HepG2 (cell line): ENCODE data around the gene SIGMAR1. TPM values are rescaled to one million over a fixed set of nuclear protein-coding genes. Genes with fewer than 3 reads are reported as not detected.

ENCODE experiments used
- AFF4 ChIP-seq: sonication (generic); formaldehyde crosslinking; IDR thresholded peaks from 2 replicates; pipeline ENCODE4 v1.4.0; 2020; ENCODE audit warnings: missing genetic modification reagents
- DNMT1 ChIP-seq: sonication (generic); formaldehyde crosslinking; IDR thresholded peaks from 2 replicates; pipeline ENCODE4 v1.5.1; 2020; ENCODE audit warnings: mild to moderate bottlenecking, missing genetic modification reagents
- HMG20B ChIP-seq: conservative IDR thresholded peaks from 2 replicates; pipeline ENCODE4 v1.6.1; 2016; ENCODE audit warnings: missing genetic modification reagents, missing compliant biosample characterization
- HNRNPLL ChIP-seq: fragments of 200-400 bp; formaldehyde crosslinking; IDR thresholded peaks from 2 replicates; pipeline ENCODE4 v1.6.1; 2017; ENCODE audit warnings: mild to moderate bottlenecking, low read depth, low read length; ENCODE audit not compliant: poor library complexity, severe bottlenecking
- ISX ChIP-seq: sonication (generic); formaldehyde crosslinking; conservative IDR thresholded peaks from 2 replicates; pipeline ENCODE4 v1.5.0; 2020; ENCODE audit warnings: missing genetic modification reagents
- JUND ChIP-seq: sonication (generic); formaldehyde crosslinking; IDR thresholded peaks from 2 replicates; pipeline ENCODE4 v1.8.0; 2022; ENCODE audit warnings: mild to moderate bottlenecking, missing genetic modification reagents
- MIXL1 ChIP-seq: IDR thresholded peaks from 2 replicates; pipeline ENCODE4 v1.6.1; 2016
- NFIC ChIP-seq: IDR thresholded peaks from 2 replicates; pipeline ENCODE4 v1.6.1; 2012; ENCODE audit warnings: mild to moderate bottlenecking, low read length, inconsistent platforms
- RAD21 ChIP-seq: fragments of 450-650 bp; formaldehyde crosslinking; IDR thresholded peaks from 2 replicates; pipeline ENCODE4 v1.5.0; 2020; ENCODE audit warnings: mild to moderate bottlenecking
- RNF2 ChIP-seq: fragments of 450-650 bp; conservative IDR thresholded peaks from 2 replicates; pipeline ENCODE4 v1.6.1; 2016; ENCODE audit warnings: low read depth
- SIX4 ChIP-seq: sonication (generic); formaldehyde crosslinking; IDR thresholded peaks from 2 replicates; pipeline ENCODE4 v1.4.0; 2020; ENCODE audit warnings: missing genetic modification reagents
- XRCC5 ChIP-seq: fragments of 200-400 bp; formaldehyde crosslinking; optimal IDR thresholded peaks from 2 replicates; pipeline ENCODE3; 2017; ENCODE audit warnings: mild to moderate bottlenecking, low read length
- ZNF563 ChIP-seq: sonication (generic); formaldehyde crosslinking; IDR thresholded peaks from 2 replicates; pipeline ENCODE4 v1.8.0; 2022; ENCODE audit warnings: mild to moderate bottlenecking, moderate library complexity, missing genetic modification reagents
- ZNF577 ChIP-seq: sonication (generic); formaldehyde crosslinking; IDR thresholded peaks from 2 replicates; pipeline ENCODE4 v1.4.0; 2020; ENCODE audit warnings: mild to moderate bottlenecking, low read depth, missing genetic modification reagents, borderline replicate concordance
- ZNF589 ChIP-seq: sonication (generic); formaldehyde crosslinking; conservative IDR thresholded peaks from 2 replicates; pipeline ENCODE4 v1.8.0; 2022; ENCODE audit warnings: mild to moderate bottlenecking, moderate library complexity, missing genetic modification reagents
- ZNF597 ChIP-seq: sonication (generic); formaldehyde crosslinking; IDR thresholded peaks from 2 replicates; pipeline ENCODE4 v1.5.0; 2020; ENCODE audit warnings: missing genetic modification reagents
- ZNF709 ChIP-seq: sonication (generic); formaldehyde crosslinking; IDR thresholded peaks from 2 replicates; pipeline ENCODE4 v1.5.0; 2020; ENCODE audit warnings: mild to moderate bottlenecking, missing genetic modification reagents
- ZSCAN31 ChIP-seq: sonication (generic); formaldehyde crosslinking; IDR thresholded peaks from 2 replicates; pipeline ENCODE4 v1.5.0; 2020; ENCODE audit warnings: low read depth, mild to moderate bottlenecking, missing genetic modification reagents
- polyA plus RNA-seq, 8 experiments: library from polyadenylated mRNA; depleted of rRNA in 3 of 8; stranded (reverse) in 7 of 8; unstranded in 1 of 8; fragments of >200 nt; fragmentation: Illumina TruSeq in 4 of 8; extraction: Trizol in 4 of 8; gene quantifications; 2 replicates each; pipeline versions ENCODE4 v1.2.1 to v1.2.3, GENCODE V29; 2011 to 2016; ENCODE audit warnings: low read depth in 4 of 8, missing spikeins in 1 of 8, mixed read lengths in 1 of 8; ENCODE audit not compliant: insufficient read depth in 1 of 8
- total RNA-seq, 5 experiments: library from RNA; depleted of rRNA; stranded (reverse); fragments of >200 nt; fragmentation: Illumina TruSeq; extraction: Trizol; gene quantifications; 2 replicates each; pipeline ENCODE4 v1.2.3, GENCODE V29; 2016; ENCODE audit warnings: low read depth in 1 of 5
- TF ChIP-seq, protein P1 (sequence below): sonication (generic); formaldehyde crosslinking; IDR thresholded peaks from 2 replicates; pipeline ENCODE4 v1.4.0; 2020; ENCODE audit warnings: mild to moderate bottlenecking, missing genetic modification reagents, borderline replicate concordance
- TF ChIP-seq, protein P2 (sequence below): sonication (generic); formaldehyde crosslinking; IDR thresholded peaks from 2 replicates; pipeline ENCODE4 v1.4.0; 2020; ENCODE audit warnings: missing genetic modification reagents

Gene SIGMAR1
- total and polyA plus RNA-seq, 2 of the 13 experiments (the other 11 are each of a cell fraction or from before 2014, with no cell fraction given) = 38.9 to 60.8 TPM

DNA sequence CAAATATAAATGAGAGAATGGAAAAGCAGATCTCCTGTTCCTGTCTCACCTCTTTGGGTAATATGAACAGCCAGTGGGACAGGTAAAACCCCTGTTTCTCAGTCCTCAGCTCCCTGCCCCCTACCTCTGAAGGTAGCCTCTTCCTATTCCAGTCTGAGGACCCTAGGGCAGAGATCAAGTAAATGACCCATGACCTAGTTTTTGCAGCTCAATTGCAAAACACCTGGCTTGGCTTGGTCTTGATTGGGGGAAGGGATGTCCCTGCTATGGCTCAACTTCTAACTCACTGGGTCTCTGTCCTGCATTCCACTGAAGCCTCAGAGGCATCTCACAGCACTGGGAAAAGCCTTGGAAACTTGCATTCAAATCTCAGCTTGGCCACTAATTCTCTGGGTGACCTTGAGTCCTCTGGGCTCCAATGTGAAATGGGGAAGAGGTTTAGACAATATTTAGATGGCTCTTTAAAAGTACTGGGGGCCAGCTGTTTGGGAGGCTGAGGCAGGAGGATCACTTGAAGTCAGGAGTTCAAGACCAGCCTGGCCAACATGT, 7.3 kb upstream of the SIGMAR1 start (continued):
- TF ChIP-seq HNRNPLL (no peak), JUND (no peak), RAD21 (CRISPR knock-in tag) (0 out of 2 replicates have a peak, but pooled peaks have one; percentile 11), RNF2 (no peak), ZSCAN31 (CRISPR knock-in tag) (0 out of 2 replicates have a peak, but pooled peaks have one; percentile 29), ZNF589 (CRISPR knock-in tag) (no peak), DNMT1 (CRISPR knock-in tag) (no peak), XRCC5 (no peak), NFIC (no peak), ZNF597 (no peak), SIX4 (CRISPR knock-in tag) (0 out of 2 replicates have a peak, but pooled peaks have one; percentile 40), MIXL1 (CRISPR knock-in tag) (peak; percentile 79; the same call in 1 of the 2 replicates), ZNF709 (CRISPR knock-in tag) (no peak), ISX (CRISPR knock-in tag) (no peak), ZNF577 (CRISPR knock-in tag) (no peak), AFF4 (CRISPR knock-in tag) (no peak), ZNF563 (CRISPR knock-in tag) (no peak), HMG20B (CRISPR knock-in tag) (no peak)
- TF ChIP-seq, protein P1, sequence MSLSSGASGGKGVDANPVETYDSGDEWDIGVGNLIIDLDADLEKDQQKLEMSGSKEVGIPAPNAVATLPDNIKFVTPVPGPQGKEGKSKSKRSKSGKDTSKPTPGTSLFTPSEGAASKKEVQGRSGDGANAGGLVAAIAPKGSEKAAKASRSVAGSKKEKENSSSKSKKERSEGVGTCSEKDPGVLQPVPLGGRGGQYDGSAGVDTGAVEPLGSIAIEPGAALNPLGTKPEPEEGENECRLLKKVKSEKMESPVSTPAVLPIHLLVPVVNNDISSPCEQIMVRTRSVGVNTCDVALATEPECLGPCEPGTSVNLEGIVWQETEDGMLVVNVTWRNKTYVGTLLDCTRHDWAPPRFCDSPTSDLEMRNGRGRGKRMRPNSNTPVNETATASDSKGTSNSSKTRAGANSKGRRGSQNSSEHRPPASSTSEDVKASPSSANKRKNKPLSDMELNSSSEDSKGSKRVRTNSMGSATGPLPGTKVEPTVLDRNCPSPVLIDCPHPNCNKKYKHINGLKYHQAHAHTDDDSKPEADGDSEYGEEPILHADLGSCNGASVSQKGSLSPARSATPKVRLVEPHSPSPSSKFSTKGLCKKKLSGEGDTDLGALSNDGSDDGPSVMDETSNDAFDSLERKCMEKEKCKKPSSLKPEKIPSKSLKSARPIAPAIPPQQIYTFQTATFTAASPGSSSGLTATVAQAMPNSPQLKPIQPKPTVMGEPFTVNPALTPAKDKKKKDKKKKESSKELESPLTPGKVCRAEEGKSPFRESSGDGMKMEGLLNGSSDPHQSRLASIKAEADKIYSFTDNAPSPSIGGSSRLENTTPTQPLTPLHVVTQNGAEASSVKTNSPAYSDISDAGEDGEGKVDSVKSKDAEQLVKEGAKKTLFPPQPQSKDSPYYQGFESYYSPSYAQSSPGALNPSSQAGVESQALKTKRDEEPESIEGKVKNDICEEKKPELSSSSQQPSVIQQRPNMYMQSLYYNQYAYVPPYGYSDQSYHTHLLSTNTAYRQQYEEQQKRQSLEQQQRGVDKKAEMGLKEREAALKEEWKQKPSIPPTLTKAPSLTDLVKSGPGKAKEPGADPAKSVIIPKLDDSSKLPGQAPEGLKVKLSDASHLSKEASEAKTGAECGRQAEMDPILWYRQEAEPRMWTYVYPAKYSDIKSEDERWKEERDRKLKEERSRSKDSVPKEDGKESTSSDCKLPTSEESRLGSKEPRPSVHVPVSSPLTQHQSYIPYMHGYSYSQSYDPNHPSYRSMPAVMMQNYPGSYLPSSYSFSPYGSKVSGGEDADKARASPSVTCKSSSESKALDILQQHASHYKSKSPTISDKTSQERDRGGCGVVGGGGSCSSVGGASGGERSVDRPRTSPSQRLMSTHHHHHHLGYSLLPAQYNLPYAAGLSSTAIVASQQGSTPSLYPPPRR (CRISPR knock-in tag) = peak; percentile 59; the same call in 1 of the 2 replicates
- TF ChIP-seq, protein P2, sequence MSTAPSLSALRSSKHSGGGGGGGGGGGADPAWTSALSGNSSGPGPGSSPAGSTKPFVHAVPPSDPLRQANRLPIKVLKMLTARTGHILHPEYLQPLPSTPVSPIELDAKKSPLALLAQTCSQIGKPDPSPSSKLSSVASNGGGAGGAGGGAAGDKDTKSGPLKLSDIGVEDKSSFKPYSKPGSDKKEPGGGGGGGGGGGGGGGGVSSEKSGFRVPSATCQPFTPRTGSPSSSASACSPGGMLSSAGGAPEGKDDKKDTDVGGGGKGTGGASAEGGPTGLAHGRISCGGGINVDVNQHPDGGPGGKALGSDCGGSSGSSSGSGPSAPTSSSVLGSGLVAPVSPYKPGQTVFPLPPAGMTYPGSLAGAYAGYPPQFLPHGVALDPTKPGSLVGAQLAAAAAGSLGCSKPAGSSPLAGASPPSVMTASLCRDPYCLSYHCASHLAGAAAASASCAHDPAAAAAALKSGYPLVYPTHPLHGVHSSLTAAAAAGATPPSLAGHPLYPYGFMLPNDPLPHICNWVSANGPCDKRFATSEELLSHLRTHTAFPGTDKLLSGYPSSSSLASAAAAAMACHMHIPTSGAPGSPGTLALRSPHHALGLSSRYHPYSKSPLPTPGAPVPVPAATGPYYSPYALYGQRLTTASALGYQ (CRISPR knock-in tag) = no peak
